ENCODE results near the gene GPR158.

The GPR158 gene

DNA sequence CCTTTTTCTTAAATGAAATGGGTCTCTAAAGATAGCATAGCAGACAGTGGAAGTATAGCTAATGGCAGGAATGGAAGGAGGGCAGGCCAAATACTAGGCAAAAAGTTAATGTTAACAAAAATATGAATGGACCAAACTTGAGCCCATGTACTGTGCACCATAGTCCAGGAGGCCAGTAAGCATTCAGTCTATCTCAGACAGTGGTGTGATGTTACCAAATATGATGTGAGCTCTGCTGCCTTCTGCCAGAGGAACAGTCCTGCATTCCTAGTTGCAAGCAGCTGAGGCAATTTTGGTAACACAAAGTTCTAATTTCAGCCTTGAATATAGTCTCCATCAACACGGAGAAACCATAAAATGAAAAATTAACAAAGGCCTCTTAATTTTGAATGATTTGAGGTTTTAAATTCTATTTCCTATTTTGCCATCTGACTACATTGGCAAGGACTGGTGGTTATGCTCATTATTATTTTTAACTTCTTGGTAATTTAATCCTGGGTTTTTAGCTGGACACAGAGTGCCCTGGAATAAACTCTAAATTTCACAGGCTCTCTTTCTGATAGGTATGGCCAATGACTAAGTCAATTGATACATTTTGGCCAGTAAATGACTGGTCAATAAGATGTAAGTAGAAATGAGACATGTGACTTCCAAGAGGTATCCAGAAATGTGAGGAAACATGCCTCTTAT lies 442.2 kb downstream of the GPR158 start:
- DNase-seq, result no peak

DNA sequence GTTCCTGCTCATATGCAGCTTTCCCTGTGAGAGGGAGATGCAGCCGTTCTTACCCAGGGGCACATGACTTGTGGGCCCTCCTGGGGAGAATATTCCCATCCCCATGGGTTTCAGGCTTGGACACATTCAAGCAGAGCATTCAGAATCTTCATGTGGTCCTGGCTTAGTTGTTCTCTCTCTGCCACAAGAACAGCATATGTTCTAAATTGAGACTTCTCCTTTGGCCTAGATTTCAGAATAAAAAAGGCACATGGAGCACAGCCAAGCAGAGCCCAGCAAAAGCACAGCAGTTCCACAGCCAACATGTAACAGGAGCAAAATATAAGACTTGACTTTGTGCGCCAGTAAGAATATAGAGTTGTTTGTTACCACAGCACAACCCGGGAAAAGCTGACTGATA lies 452.8 kb downstream of the GPR158 start:
- DNase-seq, result no peak

DNA sequence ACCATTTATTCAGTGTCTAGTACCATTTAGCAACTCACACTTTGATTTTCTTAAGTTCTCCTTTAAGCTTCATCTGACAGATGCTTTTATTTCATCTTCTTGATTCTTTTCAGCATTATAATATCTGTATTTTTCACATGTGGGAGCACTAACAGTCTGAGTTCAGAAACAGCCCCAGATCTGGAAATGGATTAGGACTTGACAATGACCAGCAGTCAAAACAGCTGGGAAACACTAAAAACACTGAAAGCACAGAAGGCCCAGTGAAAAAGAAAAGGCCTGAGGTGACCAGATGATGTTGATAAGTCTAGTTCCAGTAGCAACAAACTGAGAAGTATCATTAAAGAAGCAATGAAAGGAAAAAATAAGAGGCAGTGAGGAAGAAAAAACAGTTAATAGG lies 454.5 kb downstream of the GPR158 start:
- no peak for DNase-seq

DNA sequence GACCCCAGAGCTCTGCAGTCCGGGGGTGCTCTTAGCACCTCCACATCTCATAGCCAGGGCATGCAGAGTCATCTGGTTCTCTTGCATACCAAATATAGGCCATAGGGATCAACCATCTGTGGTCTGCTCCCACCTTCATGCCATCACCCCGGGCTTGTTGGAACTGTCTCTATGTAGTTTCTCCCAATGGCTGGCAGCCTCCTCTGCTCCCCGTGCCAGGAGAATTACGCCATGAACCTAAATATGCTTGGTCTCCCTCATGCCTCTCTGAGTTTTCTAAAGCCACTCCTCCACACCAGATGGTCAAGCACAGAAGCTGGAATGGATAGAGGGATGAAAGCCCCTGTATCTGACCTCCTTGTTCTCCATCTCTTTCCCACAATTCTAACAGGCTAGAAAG lies 456.7 kb downstream of the GPR158 start:
- no peak for DNase-seq

DNA sequence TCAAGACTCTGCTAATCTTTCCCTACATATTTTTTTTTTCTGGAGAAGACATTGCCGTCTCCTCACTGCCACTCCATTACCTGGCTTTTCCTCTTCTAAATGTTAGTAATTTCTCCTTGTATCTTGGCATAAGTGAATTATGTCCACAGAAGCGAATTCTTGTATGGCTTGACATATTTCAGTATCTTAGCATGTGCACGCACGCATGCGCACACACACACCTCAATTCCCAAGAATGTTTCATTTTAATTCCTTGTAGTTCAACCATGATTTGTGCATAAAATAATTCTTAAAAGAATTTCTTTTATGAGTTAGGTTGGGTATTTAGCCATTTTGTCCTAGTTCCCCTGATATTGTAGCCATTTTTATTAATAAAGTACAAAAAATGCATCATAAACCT lies 458.0 kb downstream of the GPR158 start:
- DNase-seq, result no peak

DNA sequence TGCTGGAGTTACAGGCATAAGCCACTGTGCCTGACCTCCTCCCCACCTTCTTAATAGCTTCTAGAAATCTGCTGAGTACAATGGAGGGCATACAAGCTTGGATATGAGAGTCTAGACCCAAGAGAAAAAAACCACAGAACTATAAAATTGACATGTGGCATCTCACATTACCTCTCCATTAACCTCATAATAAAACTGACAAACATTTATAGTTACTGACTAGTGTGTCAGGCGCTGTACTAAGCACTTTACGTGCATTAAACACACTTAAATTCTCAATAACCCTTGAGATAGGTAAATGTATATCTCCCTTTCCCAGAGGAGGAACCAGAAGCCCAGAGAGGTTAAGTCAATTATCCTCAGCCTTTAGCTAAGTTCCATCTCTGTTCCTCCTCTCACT lies 458.7 kb downstream of the GPR158 start:
- no peak for DNase-seq

DNA sequence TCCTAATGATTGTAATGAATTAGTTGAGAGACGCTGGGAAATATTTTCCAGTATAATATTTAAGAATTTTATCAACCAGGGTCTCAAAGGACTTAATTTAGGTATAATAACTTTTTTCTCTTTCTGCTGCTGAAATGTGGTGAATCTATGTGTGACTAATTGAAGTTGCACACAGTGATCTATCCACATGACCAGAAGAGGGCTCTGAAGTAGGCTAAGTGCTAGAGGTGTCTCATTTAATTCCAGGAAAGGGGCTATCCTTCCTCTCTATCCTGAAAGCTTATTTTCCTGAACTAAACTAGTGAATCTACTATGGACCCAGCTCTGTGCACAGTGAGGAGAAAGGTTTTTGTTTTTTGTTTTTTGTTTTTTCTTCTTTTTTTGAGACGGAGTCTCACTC lies 464.8 kb downstream of the GPR158 start:
- DNase-seq, result no peak

DNA sequence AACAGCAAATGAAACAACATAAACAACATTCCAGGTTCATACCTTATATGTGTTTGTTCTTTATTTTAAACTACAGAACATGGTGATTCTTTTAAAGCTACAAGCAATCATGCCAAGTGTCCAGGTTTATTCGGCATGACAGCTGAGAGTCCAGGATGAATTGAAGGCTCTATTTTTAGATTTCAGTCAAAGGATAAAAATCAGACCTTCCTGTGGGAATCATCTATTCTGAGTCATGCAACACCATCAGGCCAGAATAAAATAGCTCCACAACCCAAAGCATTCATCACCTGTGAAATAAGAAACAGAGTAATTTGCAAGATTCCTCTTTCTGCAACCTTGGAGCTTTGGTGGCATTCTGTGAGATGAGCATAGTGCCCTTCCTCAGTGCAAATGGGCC lies 466.8 kb downstream of the GPR158 start:
- no peak for DNase-seq

DNA sequence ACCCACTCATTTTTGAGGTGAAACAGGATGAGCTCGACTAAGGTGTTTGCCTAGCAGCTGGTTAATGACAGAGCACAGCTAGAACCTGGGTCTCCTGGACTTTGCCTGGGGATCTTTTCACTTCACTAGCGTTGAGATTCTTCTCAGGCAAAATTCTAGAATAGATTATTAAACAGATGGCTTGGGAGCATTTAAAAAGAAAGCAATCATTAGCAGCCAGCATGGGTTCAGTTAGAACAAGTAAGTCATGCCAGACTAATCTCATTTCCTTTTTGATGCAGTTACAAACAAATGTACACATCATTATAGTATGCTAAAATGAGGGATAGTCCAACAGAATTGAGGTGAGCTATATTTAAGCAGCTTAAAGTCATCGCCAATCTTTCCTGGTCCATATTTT lies 467.9 kb downstream of the GPR158 start:
- DNase-seq, result no peak

DNA sequence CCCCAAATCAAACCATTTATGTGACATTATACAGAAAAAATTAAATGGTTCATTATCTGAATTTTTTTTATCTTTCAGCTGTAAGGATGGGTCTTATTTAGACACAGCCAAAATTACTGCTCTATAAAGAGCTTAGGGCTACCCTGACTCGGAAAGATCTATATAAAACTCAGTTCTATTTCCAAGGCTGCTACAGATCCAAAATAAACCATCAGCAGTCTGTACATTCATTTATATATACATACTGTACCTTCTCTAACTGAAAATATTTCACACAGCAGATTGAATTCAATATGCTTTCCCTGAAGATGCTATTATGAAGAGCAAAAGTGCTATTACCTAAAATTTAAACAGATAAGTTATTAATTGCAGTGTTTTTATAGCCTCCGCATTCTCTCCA lies 471.6 kb downstream of the GPR158 start:
- DNase-seq, result no peak

DNA sequence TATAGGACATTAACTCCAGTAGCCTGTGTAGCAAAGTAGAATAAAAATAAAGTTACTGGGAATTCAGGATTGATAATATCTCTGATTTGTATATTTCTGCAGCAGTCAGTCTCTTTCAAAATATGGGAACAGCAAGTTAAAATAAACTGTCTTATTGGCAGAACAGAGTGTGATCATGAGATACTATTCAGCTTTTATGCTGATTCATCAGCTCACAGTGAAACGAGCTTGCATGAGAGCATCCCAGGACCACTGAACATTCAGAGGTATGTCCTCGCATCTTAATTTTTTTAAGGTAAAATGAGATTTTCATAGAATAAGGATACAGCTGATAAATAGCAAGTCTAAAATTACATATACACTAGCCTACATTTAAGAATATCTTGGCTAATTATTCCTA lies 476.7 kb downstream of the GPR158 start:
- DNase-seq, result no peak
